Measurements from ENCODE around the gene SYCE3.
"Not testable (repeated sequence)": the region's sequence is repeated elsewhere in the genome, so short reads cannot be mapped to it uniquely, and the experiment has no call there.

Gene SYCE3

DNA sequence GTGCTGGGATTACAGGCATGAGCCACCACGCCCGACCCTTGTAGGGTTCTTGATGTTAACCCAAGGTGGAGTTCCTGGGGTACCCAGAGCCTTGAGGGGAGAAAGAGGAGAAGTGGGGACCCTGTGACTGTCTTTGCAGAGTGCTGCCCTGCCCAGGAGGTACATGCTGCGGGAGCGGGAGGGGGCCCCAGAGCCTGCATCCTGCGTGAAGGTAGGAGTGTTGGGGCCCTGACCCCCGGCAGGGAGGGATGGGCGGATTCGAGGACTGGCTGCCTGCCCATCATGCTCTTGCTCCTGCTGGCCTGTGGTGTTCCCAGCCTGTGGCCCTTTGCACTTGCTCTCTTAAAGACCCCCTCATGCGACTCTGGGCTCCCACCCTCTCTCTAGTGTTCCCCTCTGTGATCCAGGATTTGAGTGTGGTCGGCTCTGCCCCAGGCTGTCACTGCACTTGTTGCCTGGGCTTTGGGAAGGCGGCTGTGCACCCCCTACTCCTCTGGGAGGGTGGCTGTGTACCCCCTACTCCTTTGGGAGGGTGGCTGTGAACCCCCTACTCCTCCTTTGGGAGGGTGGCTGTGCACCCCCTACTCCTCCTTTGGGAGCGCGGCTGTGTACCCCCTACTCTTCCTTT is 41.8 kb downstream of the SYCE3 start:
- no peak for DNase-seq (ENCODE audit: low read depth)

DNA sequence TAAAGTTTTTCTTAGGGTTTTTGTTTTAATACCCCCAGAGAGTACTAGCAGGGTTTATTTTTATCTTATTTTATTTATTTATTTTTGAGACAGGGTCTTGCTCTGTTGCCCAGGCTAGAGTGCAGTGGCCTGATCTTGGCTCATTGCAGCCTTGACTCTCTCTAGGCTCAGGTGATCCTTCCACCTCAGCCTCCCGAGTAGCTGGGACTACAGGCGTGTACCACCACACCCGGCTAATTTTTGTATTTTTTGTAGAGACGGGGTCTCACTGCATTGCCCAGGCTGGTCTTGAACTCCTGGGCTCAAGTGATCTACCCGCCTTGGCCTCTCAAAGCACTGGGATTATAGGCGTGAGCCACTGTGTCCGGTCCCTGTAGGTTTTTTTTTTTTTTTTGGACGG is 42.5 kb downstream of the SYCE3 start:
- DNase-seq (ENCODE audit: low read depth): not testable (repeated sequence)

- no peak for DNase-seq (ENCODE audit: low read depth)
Observed at GRCh38 chr22:50519151-50519550, 43.6 kb downstream of the SYCE3 start.

- no peak for DNase-seq (ENCODE audit: low read depth)
Observed at GRCh38 chr22:50518606-50519005, 44.1 kb downstream of the SYCE3 start.

- DNase-seq (ENCODE audit: low read depth): no peak
Observed at GRCh38 chr22:50517495-50518260, 45.0 kb downstream of the SYCE3 start.

GRCh38 chr22:50516891-50517290 is 45.8 kb downstream of the SYCE3 start:
- no peak for DNase-seq (ENCODE audit: low read depth)

DNA sequence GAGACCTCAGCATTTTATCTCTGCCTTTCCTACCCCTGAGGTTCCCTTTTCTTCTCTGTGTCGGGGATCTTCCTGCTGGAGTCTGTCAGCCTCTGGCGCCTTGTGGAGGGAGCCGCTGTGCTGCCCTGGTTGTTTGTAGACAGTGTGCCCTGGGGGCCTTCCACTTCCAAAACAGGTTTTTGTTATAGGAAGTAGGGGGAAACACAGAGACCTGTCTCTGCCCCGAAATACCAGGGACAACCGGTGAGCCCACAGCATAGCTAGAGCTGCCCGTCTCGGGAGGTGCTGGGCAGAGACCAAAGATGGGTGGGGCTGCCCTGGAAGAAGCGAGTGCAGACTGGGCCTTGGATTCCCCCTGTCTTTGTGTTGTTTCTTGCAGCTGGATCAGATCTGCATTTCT is 46.7 kb downstream of the SYCE3 start:
- DNase-seq (ENCODE audit: low read depth): no peak

- DNase-seq (ENCODE audit: low read depth): no peak
Observed at GRCh38 chr22:50513175-50513574, 49.5 kb downstream of the SYCE3 start.

GRCh38 chr22:50508897-50509296 is 53.8 kb downstream of the SYCE3 start:
- DNase-seq (ENCODE audit: low read depth): no peak

DNA sequence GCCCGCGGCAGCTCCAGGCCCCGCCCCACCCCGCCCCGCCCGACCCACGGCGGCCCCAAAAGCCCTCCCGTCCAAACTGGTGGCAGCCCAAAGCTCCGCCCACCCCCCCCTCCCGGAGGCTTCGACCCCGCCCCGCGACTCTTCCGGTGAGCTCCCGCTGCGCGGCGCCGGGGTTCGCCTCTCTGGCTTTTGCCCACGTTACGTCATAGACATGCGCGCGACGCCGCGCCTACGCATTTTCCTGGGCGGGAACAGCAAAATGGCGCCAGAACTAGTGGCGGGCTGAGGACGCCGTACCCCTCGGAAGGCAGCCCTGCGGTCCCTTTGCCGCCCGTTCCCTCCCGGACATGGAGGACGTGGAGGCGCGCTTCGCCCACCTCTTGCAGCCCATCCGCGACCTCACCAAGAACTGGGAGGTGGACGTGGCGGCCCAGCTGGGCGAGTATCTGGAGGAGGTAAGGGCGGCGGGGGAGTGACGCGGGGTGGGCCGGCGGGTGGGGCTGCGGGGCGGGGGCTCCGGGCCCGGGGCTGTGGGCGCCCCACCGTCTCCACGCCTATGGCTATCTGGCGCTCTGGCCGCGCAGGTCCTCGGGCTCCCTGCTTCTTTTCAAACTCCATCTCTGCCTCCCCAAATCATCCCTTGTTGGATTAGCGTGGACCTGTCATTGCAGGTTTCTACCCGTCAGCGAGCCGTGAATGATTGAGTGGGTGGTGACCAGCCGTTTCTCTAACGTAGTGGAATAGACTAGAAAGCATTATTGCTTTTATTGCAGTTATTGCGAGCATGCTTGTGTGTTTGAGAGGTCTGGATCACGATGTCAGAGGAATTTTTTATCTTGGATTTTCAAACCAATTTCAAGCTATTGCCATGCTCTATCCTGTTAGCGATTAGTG is 54.5 kb downstream of the SYCE3 start, which contains the start of gene NCAPH2:
Gene NCAPH2, plus strand, starts transcription at position 234 of the 894 bp plus-strand sequence. Its CDS starts 114 bp downstream, at position 348.
- DNase-seq (ENCODE audit: low read depth): peak; percentile 97

DNA sequence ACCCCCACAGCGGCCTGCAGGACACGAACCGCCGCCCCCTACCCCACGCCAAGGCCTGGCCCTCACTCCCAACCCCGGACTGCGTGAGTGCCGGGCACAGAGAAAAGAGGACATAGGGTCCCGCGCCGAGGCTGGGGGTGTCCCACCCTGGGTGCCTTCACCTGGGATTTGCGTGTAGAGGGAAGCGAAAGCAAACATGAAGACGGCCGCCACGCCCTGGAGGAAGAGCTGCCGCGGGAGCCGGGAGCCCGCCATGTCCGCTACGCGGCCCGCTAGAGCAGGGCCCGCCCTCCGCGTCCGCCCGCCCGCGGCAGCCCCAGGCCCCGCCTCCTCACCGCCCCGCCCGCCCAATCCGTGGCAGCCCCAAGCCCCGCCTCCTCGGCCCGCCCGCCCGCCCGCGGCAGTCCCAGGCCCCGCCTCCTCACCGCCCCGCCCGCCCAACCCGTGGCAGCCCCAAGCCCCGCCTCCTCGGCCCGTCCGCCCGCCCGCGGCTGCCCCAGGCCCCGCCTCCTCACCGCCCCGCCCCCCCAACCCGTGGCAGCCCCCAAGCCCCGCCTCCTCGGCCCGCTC is 55.2 kb downstream of the SYCE3 start, which contains the start of gene LMF2:
Gene LMF2, minus strand, starts transcription at position 282 of the 570 bp plus-strand sequence. Its CDS starts 27 bp downstream, at position 255.
- DNase-seq (ENCODE audit: low read depth): peak; percentile 90

DNA sequence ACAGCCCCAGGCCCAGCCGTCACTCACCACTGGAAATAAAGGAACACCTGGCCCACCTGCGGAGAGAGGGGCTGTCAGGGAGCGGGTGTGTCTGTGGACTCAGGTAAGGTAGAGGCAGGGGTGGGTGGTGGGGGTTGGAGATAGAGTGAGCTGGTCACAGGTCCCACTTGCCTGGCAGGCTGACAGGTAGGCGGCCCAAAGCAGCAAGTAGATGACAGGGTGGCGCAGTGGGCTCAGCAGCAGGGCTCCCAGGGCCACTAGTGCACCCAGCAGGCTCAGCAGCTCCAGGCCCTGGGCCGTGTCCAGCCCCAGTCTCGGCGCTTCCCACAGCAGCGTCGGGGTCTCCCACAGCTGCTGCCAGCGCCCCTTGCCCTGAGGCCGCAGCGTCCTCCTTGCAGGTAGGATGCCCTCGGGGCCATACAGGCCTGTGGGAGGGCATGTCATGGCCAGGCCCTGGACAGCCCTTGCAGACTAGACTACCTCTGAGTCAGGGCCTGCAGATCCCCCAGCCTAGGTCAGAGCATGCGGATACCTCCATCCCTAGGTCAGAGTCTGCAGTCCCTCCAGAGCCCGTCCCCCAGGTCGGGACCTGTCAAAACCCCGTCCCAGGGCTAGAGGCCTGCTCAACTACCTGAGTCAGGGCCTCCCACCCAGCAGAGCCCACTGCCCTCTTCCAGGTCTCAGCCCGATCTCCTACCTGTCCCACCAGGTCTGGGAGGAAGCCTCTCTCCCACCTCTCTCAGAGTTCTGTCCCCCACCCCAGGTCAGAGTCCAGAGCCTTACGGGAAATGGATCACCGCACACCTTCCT is 55.9 kb downstream of the SYCE3 start:
- no peak for DNase-seq (ENCODE audit: low read depth)

GRCh38 chr22:50505776-50506610 is 56.7 kb downstream of the SYCE3 start:
- DNase-seq (ENCODE audit: low read depth): no peak

- DNase-seq (ENCODE audit: low read depth): no peak
Observed at GRCh38 chr22:50505276-50505775, 57.4 kb downstream of the SYCE3 start.

DNA sequence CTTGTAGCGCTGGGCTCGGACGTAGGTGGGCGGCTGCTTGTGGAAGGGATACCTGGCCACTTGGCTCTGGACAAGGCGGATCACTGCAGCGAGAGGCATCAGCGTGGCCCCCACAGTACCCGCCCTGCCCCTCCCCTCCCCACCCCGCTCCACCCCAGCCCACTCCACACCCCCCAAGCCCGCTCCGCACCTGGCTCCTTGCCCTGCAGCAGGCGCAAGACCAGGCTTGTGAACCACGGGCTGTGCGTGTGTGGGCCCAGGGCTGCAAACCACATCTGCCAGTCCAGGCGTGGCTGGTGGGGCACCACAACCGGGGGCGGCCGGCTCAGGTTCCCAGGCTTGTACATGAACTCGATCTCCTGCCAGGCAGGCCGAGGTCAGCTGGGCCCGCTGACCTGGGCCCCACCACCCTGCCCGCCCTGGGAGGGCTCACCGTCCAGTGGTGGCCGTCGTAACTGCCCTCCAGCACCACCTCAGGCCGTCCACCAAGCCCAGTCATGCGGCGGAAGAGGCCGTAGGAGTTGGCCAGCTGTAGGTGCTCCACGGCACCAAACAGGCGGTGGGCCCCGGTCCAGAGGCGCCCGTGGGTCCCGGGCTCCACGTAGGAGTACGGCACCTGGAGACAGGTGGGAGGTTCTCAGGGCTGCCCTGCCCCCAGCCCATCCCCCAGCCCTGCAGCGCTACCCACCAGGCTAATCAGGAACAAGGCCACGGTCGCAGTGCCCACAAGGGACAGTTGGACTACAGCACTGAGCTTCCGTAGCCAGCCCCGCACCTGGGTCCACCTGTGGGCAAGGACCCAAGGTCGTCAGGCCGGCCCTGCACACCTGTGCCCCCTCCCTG is 58.1 kb downstream of the SYCE3 start:
- DNase-seq (ENCODE audit: low read depth): no peak

- no peak for DNase-seq (ENCODE audit: low read depth)
Observed at GRCh38 chr22:50503475-50504145, 59.1 kb downstream of the SYCE3 start.

DNA sequence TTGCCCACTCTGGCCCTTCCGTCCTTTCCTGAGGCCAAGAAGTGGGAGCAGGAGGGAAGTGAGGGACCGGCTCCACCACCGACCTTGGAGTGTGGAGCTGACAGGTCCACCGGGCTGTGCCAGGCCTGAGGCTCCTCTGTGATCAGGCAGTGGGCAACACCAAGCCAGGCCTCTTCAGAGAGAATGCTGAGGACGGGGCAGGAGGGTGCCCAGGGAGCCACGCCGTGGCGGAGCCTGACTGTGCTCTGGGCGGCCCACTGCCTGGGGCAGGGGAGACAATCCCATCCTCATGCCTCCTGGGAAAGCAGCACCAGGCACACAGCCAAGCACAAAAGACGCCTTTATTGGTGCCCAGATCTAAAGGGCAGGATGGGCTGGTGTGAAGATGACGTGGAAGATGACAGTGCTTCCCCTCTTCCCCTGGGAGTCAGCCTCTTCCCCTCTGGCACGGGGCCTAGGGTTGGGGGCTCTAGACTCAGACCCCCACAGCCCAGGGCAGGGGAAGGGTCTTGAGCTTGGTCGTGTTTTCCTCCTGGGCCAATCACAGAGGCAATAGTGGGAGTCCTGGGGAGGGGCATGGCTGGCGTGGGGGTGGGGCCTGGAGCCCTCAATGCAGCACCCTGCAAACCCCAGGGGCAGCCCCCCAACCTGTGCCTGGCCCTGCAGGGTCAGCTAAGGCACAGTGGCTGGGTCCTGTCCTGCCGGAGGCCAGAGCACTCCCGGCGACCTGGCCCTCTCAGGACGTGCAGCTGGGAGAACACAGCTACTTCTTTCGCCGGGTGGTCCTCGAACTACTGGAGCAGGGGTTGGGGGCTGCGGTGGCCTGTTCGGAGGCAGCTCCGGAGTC is 59.9 kb downstream of the SYCE3 start:
- DNase-seq (ENCODE audit: low read depth): no peak

- no peak for DNase-seq (ENCODE audit: low read depth)
Observed at GRCh38 chr22:50502096-50502495, 60.6 kb downstream of the SYCE3 start.

Data from T follicular helper cell (primary cell).